Transverse colon (tissue), 4 donors: ENCODE data around the gene HPN. TPM values are rescaled to one million over a fixed set of nuclear protein-coding genes. Genes with fewer than 3 reads are reported as not detected.

Source experiments
- DNase-seq: peaks from one replicate; pipeline ENCODE4 v3.0.0-alpha.2; 2019
- H3K27ac ChIP-seq, 4 donors: fragments of 200-600 bp; sonication (generic); 2 replicates each; pipeline ENCODE4 v1.5.1; 2016 to 2018; ENCODE audit warnings: inconsistent platforms in 4 of 4
- H3K27me3 ChIP-seq: fragments of 200-600 bp; sonication (generic); 2 replicates; pipeline ENCODE4 v1.5.1; 2017; ENCODE audit warnings: inconsistent platforms
- H3K36me3 ChIP-seq, 4 donors: fragments of 200-600 bp; sonication (generic); 2 replicates each; pipeline ENCODE4 v1.5.1; 2017 to 2019; ENCODE audit warnings: inconsistent platforms in 4 of 4
- H3K4me1 ChIP-seq, 4 donors: fragments of 200-600 bp; sonication (generic); 2 replicates each; pipeline ENCODE4 v1.5.1; 2017 to 2020; ENCODE audit warnings: inconsistent platforms in 4 of 4
- H3K4me3 ChIP-seq, 4 donors: fragments of 200-600 bp; sonication (generic); 1 replicate in 1 of 4; 2 replicates in 3 of 4; pipeline versions ENCODE4 v1.5.1 to v1.6.1; 2017 to 2019; ENCODE audit warnings: inconsistent platforms in 4 of 4
- H3K9me3 ChIP-seq, 2 donors: fragments of 200-600 bp; sonication (generic); 2 replicates each; pipeline ENCODE4 v1.5.1; 2017 to 2019; ENCODE audit warnings: inconsistent platforms in 2 of 2
- CTCF ChIP-seq, 5 experiments: fragments of 200-600 bp in 3 of 5; fragments of 450-650 bp in 2 of 5; sonication (generic) in 3 of 5; IDR thresholded peaks; 1 replicate in 2 of 5; 2 replicates in 3 of 5; pipeline ENCODE4 v1.5.1; 2016 to 2017; ENCODE audit warnings: antibody characterized with exemption in 5 of 5, inconsistent platforms in 3 of 5, mild to moderate bottlenecking in 2 of 5, moderate library complexity in 1 of 5
- EP300 ChIP-seq: sonication (generic); formaldehyde crosslinking; IDR thresholded peaks from one replicate; pipeline ENCODE4 v1.6.1; 2017; ENCODE audit warnings: antibody characterized with exemption, low read depth
- POLR2A ChIP-seq: fragments of 450-650 bp; IDR thresholded peaks from one replicate; pipeline ENCODE4 v1.6.1; 2016; ENCODE audit warnings: antibody characterized with exemption, mild to moderate bottlenecking, moderate library complexity
- POLR2AphosphoS5 ChIP-seq, 3 donors: sonication (generic); formaldehyde crosslinking; IDR thresholded peaks; one replicate each; pipeline ENCODE4 v1.6.1; 2016; ENCODE audit warnings: antibody characterized with exemption in 3 of 3
- WGBS, 2 donors: methylation state at CpG; one replicate each; pipeline ENCODE4 v1.1.5; 2018; ENCODE audit warnings: low coverage in 1 of 2; 5-methylcytosine and 5-hydroxymethylcytosine counted together
- in situ Hi-C, 4 donors: fragments of 200-750 bp; cut with MboI; loops; one replicate each; pipeline versions ENCODE4 v1.15.0 to v1.15.1; 2017; ENCODE audit warnings: low sequenced_read_pairs in 3 of 4, low pct_ligation_motif_present in 1 of 4, low pct_unique_long_range_greater_than_20kb in 1 of 4
- intact Hi-C: fragments of 100-400 bp; cut with DNase I; formaldehyde crosslinking; loops from one replicate; pipeline ENCODE4 v1.15.1; 2023; ENCODE audit warnings: low total_unique reads
- total RNA-seq, 4 donors: library from RNA; depleted of rRNA; stranded (reverse); fragments of >200 nt; gene quantifications; one replicate each; pipeline ENCODE4 v1.1.0, GENCODE V29; 2016

HPN gene
- total RNA-seq, 4 donors from 2014 or later = 0.32 to 0.68 TPM; not detected in 2

DNA sequence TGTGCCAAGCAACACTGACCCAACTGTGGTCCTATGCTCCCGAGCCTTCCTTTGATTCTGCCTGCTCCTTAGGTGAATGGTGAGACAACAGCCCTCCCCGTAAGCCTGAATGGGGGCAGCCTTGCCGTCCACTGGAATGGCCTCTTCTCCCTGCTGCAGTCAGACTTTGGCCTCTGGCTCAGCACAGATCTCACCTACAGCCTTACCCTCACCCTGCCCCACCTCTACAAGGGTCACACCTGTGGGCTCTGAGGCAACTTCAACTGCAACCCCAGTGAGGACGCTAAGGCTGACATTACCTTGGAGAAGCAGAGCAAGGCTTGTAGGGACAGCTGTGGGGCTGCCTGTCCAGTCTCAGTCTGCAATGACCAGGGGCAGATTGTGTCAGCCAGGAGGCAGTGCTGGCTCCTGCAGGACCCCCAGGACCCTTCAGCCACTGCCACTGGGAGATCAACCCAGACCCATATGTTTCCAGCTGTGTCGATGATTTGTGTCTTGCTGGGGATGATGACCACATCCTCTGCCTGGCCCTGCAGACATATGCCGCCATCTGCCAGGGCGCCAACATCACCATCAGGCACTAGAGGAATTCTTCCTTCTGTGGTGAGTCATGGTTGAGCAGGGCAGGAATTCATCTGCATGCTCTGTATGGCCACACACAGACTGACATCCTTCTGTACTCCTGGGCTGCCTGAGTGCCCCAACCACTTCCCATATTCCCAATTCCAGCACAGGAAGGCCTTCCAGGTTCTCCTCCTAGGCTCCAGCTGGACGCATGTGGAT is 46.8 kb downstream of the HPN start:
- Histone ChIP-seq H3K4me1 (peaks cover 0 to 9% (median 5%) of the 10 kb centered on the region in 4 donors), H3K4me3 (no peak overlapping the region), H3K9me3 (no peaks in the 10 kb centered on the region), H3K36me3 (no peaks in the 10 kb centered on the region), H3K27me3 (peaks cover 8% of the 10 kb centered on the region), H3K27ac (no peak overlapping the region)
- whole genome bisulfite sequencing, 2 donors = 64 to 100% methylated on average over 1 to 8 of the region's 8 CpGs
- TF ChIP-seq EP300 (no peak), POLR2AphosphoS5 (IDR thresholded peaks at IDR 0.05) (no peak), CTCF (IDR thresholded peaks at IDR 0.05) (no peak), POLR2A (no peak)
- no peak for DNase-seq
- intact Hi-C loops (no loop called here), in situ Hi-C loops (no loop called here)

- WGBS, 2 donors = 89% methylated on average over 8 of the region's 8 CpGs; no CpG with 5 or more reads in 1 of the 2 donors
- no peak overlapping the region for H3K4me3 ChIP-seq
- in situ Hi-C loops (no loop called here), intact Hi-C loops (no loop called here)
- no peak for TF ChIP-seq CTCF (IDR thresholded peaks at IDR 0.05)
- no peak for TF ChIP-seq POLR2AphosphoS5 (IDR thresholded peaks at IDR 0.05)
- TF ChIP-seq POLR2A = no peak
- TF ChIP-seq EP300 = no peak
- H3K4me1 ChIP-seq = peaks cover 0 to 9% (median 5%) of the 10 kb centered on the region in 4 donors
- no peaks in the 10 kb centered on the region for H3K36me3 ChIP-seq
- H3K9me3 ChIP-seq = no peaks in the 10 kb centered on the region
- DNase-seq = no peak
- H3K27ac ChIP-seq = no peak overlapping the region
- peaks cover 8% of the 10 kb centered on the region for H3K27me3 ChIP-seq
These were observed 48.0 kb downstream of the HPN start for GRCh38 chr19:35089554-35089953.

GRCh38 chr19:35090160-35090505 is 48.6 kb downstream of the HPN start:
- H3K36me3 ChIP-seq = no peaks in the 10 kb centered on the region
- H3K27me3 ChIP-seq = peaks cover 8% of the 10 kb centered on the region
- intact Hi-C loops = no loop called here
- DNase-seq = no peak
- TF ChIP-seq POLR2A (no peak), EP300 (no peak)
- H3K9me3 ChIP-seq = no peaks in the 10 kb centered on the region
- H3K4me1 ChIP-seq = peaks cover 0 to 9% (median 5%) of the 10 kb centered on the region in 4 donors
- H3K27ac ChIP-seq = no peak overlapping the region
- in situ Hi-C loops = no loop called here
- WGBS, 2 donors = 54% methylated on average over 9 of the region's 9 CpGs; no CpG with 5 or more reads in 1 of the 2 donors
- no peak overlapping the region for H3K4me3 ChIP-seq

DNA sequence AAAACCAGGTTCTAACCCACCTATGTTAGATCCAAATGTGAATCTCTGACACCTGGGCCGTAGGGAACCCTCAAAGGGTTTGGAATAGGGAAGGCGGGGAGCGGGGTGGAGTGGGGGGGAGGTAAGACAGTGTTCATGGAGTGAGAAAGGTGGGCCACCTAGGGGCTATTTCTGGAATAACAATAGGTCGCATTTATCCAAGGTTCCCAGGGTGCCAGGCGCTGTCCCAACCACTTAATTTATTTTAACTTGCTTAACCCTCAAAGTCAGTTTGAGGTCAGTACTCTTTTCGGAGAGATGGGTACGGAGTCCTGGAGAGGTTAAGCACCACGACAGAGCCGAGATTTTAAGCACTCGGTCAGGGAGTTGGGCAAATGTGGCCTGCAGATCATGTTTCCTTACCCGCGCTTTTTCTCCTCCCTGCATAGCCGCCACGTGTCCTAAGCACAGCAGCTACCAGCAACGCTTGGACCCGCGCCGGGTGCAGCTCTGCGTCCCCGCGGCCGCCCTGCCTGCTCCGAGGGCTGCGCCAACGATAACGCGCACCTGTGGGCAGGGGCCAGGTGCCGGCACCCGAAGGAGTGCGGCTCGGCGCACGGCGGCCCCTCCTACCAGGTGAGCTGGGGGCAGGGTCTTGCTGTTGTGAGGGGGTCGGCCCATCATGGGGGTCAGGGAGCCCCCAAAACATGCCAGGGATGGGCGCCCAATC is 49.1 kb downstream of the HPN start:
- Histone ChIP-seq H3K4me1 (peaks cover 0 to 9% (median 5%) of the 10 kb centered on the region in 4 donors), H3K27me3 (peaks cover 8% of the 10 kb centered on the region), H3K9me3 (no peaks in the 10 kb centered on the region), H3K27ac (no peak overlapping the region), H3K36me3 (no peaks in the 10 kb centered on the region), H3K4me3 (no peak overlapping the region)
- intact Hi-C loops (no loop called here), in situ Hi-C loops (no loop called here)
- TF ChIP-seq CTCF (IDR thresholded peaks at IDR 0.05) (peak; percentile 55 to 68 (median 60)), POLR2AphosphoS5 (IDR thresholded peaks at IDR 0.05) (no peak)
- DNase-seq = peak; percentile 58
- 0 to 24% methylated on average over 4 to 21 of the region's 36 CpGs for WGBS, 2 donors
